Measurements from ENCODE around the gene TMTC2.

Gene TMTC2

DNA sequence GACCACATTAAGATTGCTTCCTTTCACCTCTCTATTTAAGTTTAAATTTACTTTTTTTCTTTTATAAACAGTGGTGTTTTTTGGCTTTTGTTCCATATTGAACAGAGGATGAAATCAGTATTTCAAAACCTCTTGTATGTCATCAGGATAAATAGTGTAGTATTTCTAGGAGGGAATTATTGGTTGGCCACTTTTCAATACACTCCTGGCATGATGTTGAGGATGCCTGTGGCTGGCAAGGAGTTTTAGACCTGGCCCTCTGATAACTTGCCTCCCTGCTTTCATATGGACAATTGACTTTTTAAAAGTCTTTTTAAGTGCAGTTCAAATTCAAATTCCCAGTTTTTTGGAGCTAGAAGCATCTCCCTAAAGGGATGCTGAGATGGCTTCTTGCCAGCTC lies 9.8 kb downstream of the TMTC2 start:
- H3K4me3 ChIP-seq (ENCODE audit: low read depth, low read length, poor library complexity, severe bottlenecking), result no peak overlapping the region
- H3F3A ChIP-seq (ENCODE audit: insufficient read depth, low read length), result no peaks in the 10 kb centered on the region
- H2AFZ ChIP-seq (ENCODE audit: low read length), result no peak overlapping the region
- H3K4me2 ChIP-seq (ENCODE audit: low read length), result no peak overlapping the region
- peaks cover 12% of the 10 kb centered on the region for H3K36me3 ChIP-seq (ENCODE audit: insufficient read depth, low read length)
- no peaks in the 10 kb centered on the region for H3K4me1 ChIP-seq (ENCODE audit: insufficient read depth, low read length, severe bottlenecking)
- no peaks in the 10 kb centered on the region for H3K79me2 ChIP-seq (ENCODE audit: insufficient read depth, low read length)
- no peaks in the 10 kb centered on the region for H4K20me1 ChIP-seq (ENCODE audit: insufficient read depth, low read length)
- H3K9me3 ChIP-seq (ENCODE audit: low read length), result no peaks in the 10 kb centered on the region
- no peak overlapping the region for H3K27ac ChIP-seq (ENCODE audit: low read depth, low read length, poor library complexity, severe bottlenecking)
- no peaks in the 10 kb centered on the region for H3K27me3 ChIP-seq (ENCODE audit: insufficient read depth, low read length)
- no peak for TF ChIP-seq EZH2 (IDR thresholded peaks at IDR 0.05; ENCODE audit: borderline replicate concordance, low read length)
- no peaks in the 10 kb centered on the region for H3K9me2 ChIP-seq (ENCODE audit: low read depth, low read length)
- no peak overlapping the region for H3K9ac ChIP-seq (ENCODE audit: low read length)

GRCh38 chr12:82698708-82699564 lies 12.2 kb downstream of the TMTC2 start:
- no peaks in the 10 kb centered on the region for H3F3A ChIP-seq (ENCODE audit: insufficient read depth, low read length)
- H3K9me2 ChIP-seq (ENCODE audit: low read depth, low read length), result no peaks in the 10 kb centered on the region
- no peaks in the 10 kb centered on the region for H3K9me3 ChIP-seq (ENCODE audit: low read length)
- no peak overlapping the region for H3K9ac ChIP-seq (ENCODE audit: low read length)
- H3K79me2 ChIP-seq (ENCODE audit: insufficient read depth, low read length), result no peaks in the 10 kb centered on the region
- H2AFZ ChIP-seq (ENCODE audit: low read length), result no peak overlapping the region
- H3K4me1 ChIP-seq (ENCODE audit: insufficient read depth, low read length, severe bottlenecking), result no peaks in the 10 kb centered on the region
- H4K20me1 ChIP-seq (ENCODE audit: insufficient read depth, low read length), result no peaks in the 10 kb centered on the region
- H3K4me3 ChIP-seq (ENCODE audit: low read depth, low read length, poor library complexity, severe bottlenecking), result no peak overlapping the region
- H3K4me2 ChIP-seq (ENCODE audit: low read length), result no peak overlapping the region
- TF ChIP-seq EZH2 (IDR thresholded peaks at IDR 0.05; ENCODE audit: borderline replicate concordance, low read length), result no peak
- TF ChIP-seq, protein P1, sequence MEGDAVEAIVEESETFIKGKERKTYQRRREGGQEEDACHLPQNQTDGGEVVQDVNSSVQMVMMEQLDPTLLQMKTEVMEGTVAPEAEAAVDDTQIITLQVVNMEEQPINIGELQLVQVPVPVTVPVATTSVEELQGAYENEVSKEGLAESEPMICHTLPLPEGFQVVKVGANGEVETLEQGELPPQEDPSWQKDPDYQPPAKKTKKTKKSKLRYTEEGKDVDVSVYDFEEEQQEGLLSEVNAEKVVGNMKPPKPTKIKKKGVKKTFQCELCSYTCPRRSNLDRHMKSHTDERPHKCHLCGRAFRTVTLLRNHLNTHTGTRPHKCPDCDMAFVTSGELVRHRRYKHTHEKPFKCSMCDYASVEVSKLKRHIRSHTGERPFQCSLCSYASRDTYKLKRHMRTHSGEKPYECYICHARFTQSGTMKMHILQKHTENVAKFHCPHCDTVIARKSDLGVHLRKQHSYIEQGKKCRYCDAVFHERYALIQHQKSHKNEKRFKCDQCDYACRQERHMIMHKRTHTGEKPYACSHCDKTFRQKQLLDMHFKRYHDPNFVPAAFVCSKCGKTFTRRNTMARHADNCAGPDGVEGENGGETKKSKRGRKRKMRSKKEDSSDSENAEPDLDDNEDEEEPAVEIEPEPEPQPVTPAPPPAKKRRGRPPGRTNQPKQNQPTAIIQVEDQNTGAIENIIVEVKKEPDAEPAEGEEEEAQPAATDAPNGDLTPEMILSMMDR (IDR thresholded peaks at IDR 0.05; ENCODE audit: low read length), result no peak
- H3K36me3 ChIP-seq (ENCODE audit: insufficient read depth, low read length), result no peaks in the 10 kb centered on the region
- no peaks in the 10 kb centered on the region for H3K27me3 ChIP-seq (ENCODE audit: insufficient read depth, low read length)
- no peak overlapping the region for H3K27ac ChIP-seq (ENCODE audit: low read depth, low read length, poor library complexity, severe bottlenecking)

DNA sequence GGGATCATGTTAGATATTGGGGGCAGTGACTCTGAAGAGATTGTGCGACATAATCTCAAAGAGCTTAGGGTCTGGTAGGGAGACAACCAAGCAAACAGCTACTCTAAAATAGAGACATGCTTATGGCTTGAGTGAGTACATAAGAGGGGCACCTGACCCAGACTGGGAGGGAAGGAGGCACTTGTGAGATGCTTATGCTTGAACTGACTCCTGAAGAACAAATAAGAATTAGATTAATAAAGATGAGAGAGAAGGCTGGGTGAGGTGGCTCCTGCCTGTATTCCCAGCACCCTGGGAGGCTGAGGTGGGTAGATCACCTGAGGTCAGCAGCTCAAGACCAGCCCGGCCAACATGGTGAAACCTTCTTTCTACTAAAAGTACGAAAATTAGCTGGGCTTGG lies 19.1 kb downstream of the TMTC2 start:
- Histone ChIP-seq H3K9me2 (ENCODE audit: low read depth, low read length) (no peaks in the 10 kb centered on the region), H3F3A (ENCODE audit: insufficient read depth, low read length) (no peaks in the 10 kb centered on the region), H3K9me3 (ENCODE audit: low read length) (no peaks in the 10 kb centered on the region), H3K4me2 (ENCODE audit: low read length) (no peak overlapping the region), H3K4me3 (ENCODE audit: low read depth, low read length, poor library complexity, severe bottlenecking) (no peak overlapping the region), H3K36me3 (ENCODE audit: insufficient read depth, low read length) (no peaks in the 10 kb centered on the region), H3K27ac (ENCODE audit: low read depth, low read length, poor library complexity, severe bottlenecking) (no peak overlapping the region), H2AFZ (ENCODE audit: low read length) (no peak overlapping the region), H3K79me2 (ENCODE audit: insufficient read depth, low read length) (no peaks in the 10 kb centered on the region), H3K4me1 (ENCODE audit: insufficient read depth, low read length, severe bottlenecking) (peaks cover 21% of the 10 kb centered on the region), H3K27me3 (ENCODE audit: insufficient read depth, low read length) (no peaks in the 10 kb centered on the region), H4K20me1 (ENCODE audit: insufficient read depth, low read length) (no peaks in the 10 kb centered on the region), H3K9ac (ENCODE audit: low read length) (no peak overlapping the region)
- TF ChIP-seq, protein P1 (IDR thresholded peaks at IDR 0.05; ENCODE audit: low read length), result no peak
- no peak for TF ChIP-seq EZH2 (IDR thresholded peaks at IDR 0.05; ENCODE audit: borderline replicate concordance, low read length)
